ENCODE measurements around the gene RASSF8.

GRCh38 chr12:25939606-25940005 is 18.9 kb upstream of the RASSF8 start:
- TF ChIP-seq CTCF (IDR thresholded peaks at IDR 0.05; ENCODE audit: insufficient read depth, low read length, poor library complexity, severe bottlenecking) = no peak
- no peak for TF ChIP-seq EZH2phosphoT487 (conservative IDR thresholded peaks at IDR 0.05; ENCODE audit: low read length)

Data from SU-DHL-6 (cell line).